Measurements from ENCODE around the gene OR1F1. TPM values are rescaled to one million over a fixed set of nuclear protein-coding genes. Genes with fewer than 3 reads are reported as not detected.

OR1F1 gene
- total and polyA plus RNA-seq, 9 of the 15 experiments (the other 6 are each of a cell fraction or from before 2014, with no cell fraction given) = 0.15 to 0.61 (median 0.35) TPM; not detected in 3

DNA sequence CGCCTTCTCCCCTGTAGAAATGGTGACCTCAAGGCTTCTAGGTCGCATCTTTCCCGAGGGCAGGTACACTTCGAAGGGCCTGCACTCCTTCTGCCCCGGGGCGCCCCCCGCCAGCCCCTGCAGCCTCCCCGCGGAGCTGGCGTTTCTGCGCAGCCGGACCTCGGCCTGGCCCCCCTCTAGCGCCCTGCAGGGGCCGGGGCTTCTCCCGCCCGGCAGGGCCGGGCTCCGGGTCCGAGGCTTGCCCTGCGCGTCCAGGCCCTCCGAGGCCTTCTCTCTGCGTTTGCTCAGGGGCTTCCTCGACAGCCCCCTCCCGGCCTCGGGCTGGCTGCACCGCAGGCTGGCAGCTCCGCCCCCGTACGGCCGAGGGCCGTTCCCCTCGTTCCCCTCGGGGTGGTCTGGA is 66.3 kb downstream of the OR1F1 start:
- CTCF ChIA-PET (ENCODE audit: low intra/inter-chr PET ratio) = no interaction called here
- BruUV-seq (replicated peaks) = no TSS peak
- in situ Hi-C loops (cut with MboI) (no loop called here), intact Hi-C loops (cut with micrococcal nuclease) (no loop called here)
- no peaks in the 10 kb centered on the region for H3K9me3 ChIP-seq (replicated peaks; ENCODE audit: control insufficient read depth, insufficient read depth, low read depth, low read length)
- no peak for ATAC-seq
- peaks cover 0 to 11% of the 10 kb centered on the region in 2 experiments; a peak in 2 of 5 replicates for H3K4me1 ChIP-seq (replicated peaks in 1 of 2; ENCODE audit: control insufficient read depth in 2 of 2, insufficient read depth in 2 of 2, low read length in 2 of 2)
- H3K9ac ChIP-seq (ENCODE audit: insufficient read depth in 1 of 2, low read depth in 2 of 2, low read length in 2 of 2) = no peak overlapping the region
- H3K27ac ChIP-seq (ENCODE audit: extremely low read depth, low read depth, low read length) = no peak overlapping the region
- H3K9me1 ChIP-seq (ENCODE audit: control insufficient read depth, insufficient read depth, low read length) = no peaks in the 10 kb centered on the region
- no peaks in the 10 kb centered on the region for H4K20me1 ChIP-seq (replicated peaks; ENCODE audit: control insufficient read depth, insufficient read depth, low read length)
- peaks cover 28 to 68% of the 10 kb centered on the region in 2 experiments for H3K27me3 ChIP-seq (ENCODE audit: control insufficient read depth in 2 of 2, insufficient read depth in 2 of 2, low read length in 2 of 2)
- FAIRE-seq = no peak
- no peak overlapping the region for H3K4me3 ChIP-seq
- no peaks in the 10 kb centered on the region for H3K79me2 ChIP-seq (ENCODE audit: control insufficient read depth, insufficient read depth, low read length)
- DNase-seq (ENCODE audit: extremely low read depth in 1 of 4, low spot score in 3 of 4) = no peak
- no peaks in the 10 kb centered on the region for H3K36me3 ChIP-seq (ENCODE audit: control insufficient read depth, insufficient read depth, low read length)
- no peak overlapping the region for H3K4me2 ChIP-seq (ENCODE audit: insufficient read depth, low read length)
- no peak overlapping the region for H2AFZ ChIP-seq (ENCODE audit: low read depth, low read length)
- TF ChIP-seq SRSF9 (IDR thresholded peaks at IDR 0.05; ENCODE audit: borderline replicate concordance, low read depth, low read length) (no peak), NEUROD1 (IDR thresholded peaks at IDR 0.05; ENCODE audit: borderline replicate concordance, low read depth, low read length, partially characterized antibody) (no peak)
- POLR2A ChIA-PET = interaction anchor here (0.6 to 2.1 kb wide), 2 partner anchors 9 to 109 kb away, joined by 3 to 12 read pairs; no protein-coding TSS in a partner anchor
- 24% methylated on average over 31 of the region's 35 CpGs for WGBS (ENCODE audit: insufficient coverage, low coverage, missing lambda C conversion rate)

Other genes with a start within 250 kb of the OR1F1 start
Only the 7 nearest of the 22 such genes appear.
- not detected in 2 replicates for gene ZSCAN10, start 88.9 kb upstream of the OR1F1 start, total RNA-seq (2014; rRNA removed)
- not detected in 2 replicates for gene ZSCAN10, start 88.9 kb upstream of the OR1F1 start, total RNA-seq (2014; rRNA removed; fragmentation: Illumina TruSeq; extraction: Trizol)
- gene ZSCAN10, start 88.9 kb upstream of the OR1F1 start, total RNA-seq (2015; rRNA removed; fragmentation: Illumina TruSeq; extraction: Trizol) = not detected in 2 replicates
- 0.16 and 0.22 TPM in 2 replicates for gene ZSCAN10, start 88.9 kb upstream of the OR1F1 start, total RNA-seq (2021)
- gene ZSCAN10, start 88.9 kb upstream of the OR1F1 start, polyA plus RNA-seq (2011; rRNA removed) = not detected in 2 replicates
- not detected in 2 replicates for gene ZSCAN10, start 88.9 kb upstream of the OR1F1 start, polyA plus RNA-seq (2014; fragmentation: Illumina TruSeq; extraction: Trizol)
- gene ZSCAN10, start 88.9 kb upstream of the OR1F1 start, polyA plus RNA-seq (2014; fragmentation: Nextera tagmentation; extraction: Ambion mirVana) = not detected
- gene ZSCAN10, start 88.9 kb upstream of the OR1F1 start, polyA plus RNA-seq (2014; rRNA removed) = not detected in 2 replicates
- 11.8 and 14.2 TPM in 2 replicates for gene ZNF205, start 75.6 kb upstream of the OR1F1 start, total RNA-seq (2014; rRNA removed)
- 1.9 and 2.4 TPM in 2 replicates for gene ZNF205, start 75.6 kb upstream of the OR1F1 start, total RNA-seq (2014; rRNA removed; fragmentation: Illumina TruSeq; extraction: Trizol)
- gene ZNF205, start 75.6 kb upstream of the OR1F1 start, total RNA-seq (2015; rRNA removed; fragmentation: Illumina TruSeq; extraction: Trizol) = 5.1 and 5.4 TPM in 2 replicates
- gene ZNF205, start 75.6 kb upstream of the OR1F1 start, total RNA-seq (2021) = 9.4 and 10.1 TPM in 2 replicates
- gene ZNF205, start 75.6 kb upstream of the OR1F1 start, polyA plus RNA-seq (2011; rRNA removed) = 3.6 and 4.7 TPM in 2 replicates
- gene ZNF205, start 75.6 kb upstream of the OR1F1 start, polyA plus RNA-seq (2014; fragmentation: Illumina TruSeq; extraction: Trizol) = 3.3 and 5.0 TPM in 2 replicates
- not detected for gene ZNF205, start 75.6 kb upstream of the OR1F1 start, polyA plus RNA-seq (2014; fragmentation: Nextera tagmentation; extraction: Ambion mirVana)
- 8.3 and 8.7 TPM in 2 replicates for gene ZNF205, start 75.6 kb upstream of the OR1F1 start, polyA plus RNA-seq (2014; rRNA removed)
- 2.7 and 3.2 TPM in 2 replicates for gene ZNF213, start 53.2 kb upstream of the OR1F1 start, total RNA-seq (2014; rRNA removed)
- 0.61 and 0.84 TPM in 2 replicates for gene ZNF213, start 53.2 kb upstream of the OR1F1 start, total RNA-seq (2014; rRNA removed; fragmentation: Illumina TruSeq; extraction: Trizol)
- 1.8 and 2.1 TPM in 2 replicates for gene ZNF213, start 53.2 kb upstream of the OR1F1 start, total RNA-seq (2015; rRNA removed; fragmentation: Illumina TruSeq; extraction: Trizol)
- 9.3 and 10.0 TPM in 2 replicates for gene ZNF213, start 53.2 kb upstream of the OR1F1 start, total RNA-seq (2021)
- 0.74 and 1.2 TPM in 2 replicates for gene ZNF213, start 53.2 kb upstream of the OR1F1 start, polyA plus RNA-seq (2011; rRNA removed)
- 1.8 and 5.0 TPM in 2 replicates for gene ZNF213, start 53.2 kb upstream of the OR1F1 start, polyA plus RNA-seq (2014; fragmentation: Illumina TruSeq; extraction: Trizol)
- under 1 TPM; 0.49 to 0.62 TPM for gene ZNF213, start 53.2 kb upstream of the OR1F1 start, polyA plus RNA-seq (2014; fragmentation: Nextera tagmentation; extraction: Ambion mirVana)
- gene ZNF213, start 53.2 kb upstream of the OR1F1 start, polyA plus RNA-seq (2014; rRNA removed) = 3.1 and 3.2 TPM in 2 replicates
- gene ZNF200, start 47.0 kb downstream of the OR1F1 start, total RNA-seq (2014; rRNA removed) = 11.2 and 11.8 TPM in 2 replicates
- gene ZNF200, start 47.0 kb downstream of the OR1F1 start, total RNA-seq (2014; rRNA removed; fragmentation: Illumina TruSeq; extraction: Trizol) = 11.6 and 15.1 TPM in 2 replicates
- 12.1 and 14.5 TPM in 2 replicates for gene ZNF200, start 47.0 kb downstream of the OR1F1 start, total RNA-seq (2015; rRNA removed; fragmentation: Illumina TruSeq; extraction: Trizol)
- gene ZNF200, start 47.0 kb downstream of the OR1F1 start, total RNA-seq (2021) = 9.6 and 11.5 TPM in 2 replicates
- 5.3 and 6.0 TPM in 2 replicates for gene ZNF200, start 47.0 kb downstream of the OR1F1 start, polyA plus RNA-seq (2011; rRNA removed)
- gene ZNF200, start 47.0 kb downstream of the OR1F1 start, polyA plus RNA-seq (2014; fragmentation: Illumina TruSeq; extraction: Trizol) = 9.2 and 11.0 TPM in 2 replicates
- gene ZNF200, start 47.0 kb downstream of the OR1F1 start, polyA plus RNA-seq (2014; fragmentation: Nextera tagmentation; extraction: Ambion mirVana) = 1 to 10 TPM; 4.8 to 6.6 TPM
- 8.4 and 9.8 TPM in 2 replicates for gene ZNF200, start 47.0 kb downstream of the OR1F1 start, polyA plus RNA-seq (2014; rRNA removed)
- gene MEFV, start 68.4 kb downstream of the OR1F1 start, total RNA-seq (2014; rRNA removed) = 0.14 TPM in 1 of 2 replicates, not detected in the other
- not detected in 2 replicates for gene MEFV, start 68.4 kb downstream of the OR1F1 start, total RNA-seq (2014; rRNA removed; fragmentation: Illumina TruSeq; extraction: Trizol)
- gene MEFV, start 68.4 kb downstream of the OR1F1 start, total RNA-seq (2015; rRNA removed; fragmentation: Illumina TruSeq; extraction: Trizol) = not detected in 2 replicates
- not detected in 2 replicates for gene MEFV, start 68.4 kb downstream of the OR1F1 start, total RNA-seq (2021)
- not detected in 2 replicates for gene MEFV, start 68.4 kb downstream of the OR1F1 start, polyA plus RNA-seq (2011; rRNA removed)
- not detected in 2 replicates for gene MEFV, start 68.4 kb downstream of the OR1F1 start, polyA plus RNA-seq (2014; fragmentation: Illumina TruSeq; extraction: Trizol)
- not detected for gene MEFV, start 68.4 kb downstream of the OR1F1 start, polyA plus RNA-seq (2014; fragmentation: Nextera tagmentation; extraction: Ambion mirVana)
- not detected in 2 replicates for gene MEFV, start 68.4 kb downstream of the OR1F1 start, polyA plus RNA-seq (2014; rRNA removed)
- gene ZNF263, start 95.3 kb downstream of the OR1F1 start, total RNA-seq (2014; rRNA removed) = 45.9 and 48.3 TPM in 2 replicates
- 31.8 and 33.5 TPM in 2 replicates for gene ZNF263, start 95.3 kb downstream of the OR1F1 start, total RNA-seq (2014; rRNA removed; fragmentation: Illumina TruSeq; extraction: Trizol)
- gene ZNF263, start 95.3 kb downstream of the OR1F1 start, total RNA-seq (2015; rRNA removed; fragmentation: Illumina TruSeq; extraction: Trizol) = 36.2 and 36.8 TPM in 2 replicates
- 26.3 and 30.6 TPM in 2 replicates for gene ZNF263, start 95.3 kb downstream of the OR1F1 start, total RNA-seq (2021)
- gene ZNF263, start 95.3 kb downstream of the OR1F1 start, polyA plus RNA-seq (2011; rRNA removed) = 8.6 and 11.0 TPM in 2 replicates
- gene ZNF263, start 95.3 kb downstream of the OR1F1 start, polyA plus RNA-seq (2014; fragmentation: Illumina TruSeq; extraction: Trizol) = 34.1 and 35.5 TPM in 2 replicates
- gene ZNF263, start 95.3 kb downstream of the OR1F1 start, polyA plus RNA-seq (2014; fragmentation: Nextera tagmentation; extraction: Ambion mirVana) = 1 to 10 TPM; 4.6 to 4.8 TPM
- gene ZNF263, start 95.3 kb downstream of the OR1F1 start, polyA plus RNA-seq (2014; rRNA removed) = 27.5 and 36.0 TPM in 2 replicates
- 4.9 and 5.8 TPM in 2 replicates for gene TIGD7, start 117.2 kb downstream of the OR1F1 start, total RNA-seq (2014; rRNA removed)
- 9.1 and 13.0 TPM in 2 replicates for gene TIGD7, start 117.2 kb downstream of the OR1F1 start, total RNA-seq (2014; rRNA removed; fragmentation: Illumina TruSeq; extraction: Trizol)
- gene TIGD7, start 117.2 kb downstream of the OR1F1 start, total RNA-seq (2015; rRNA removed; fragmentation: Illumina TruSeq; extraction: Trizol) = 5.4 and 6.7 TPM in 2 replicates
- gene TIGD7, start 117.2 kb downstream of the OR1F1 start, total RNA-seq (2021) = 5.2 and 6.2 TPM in 2 replicates
- 8.7 and 10.7 TPM in 2 replicates for gene TIGD7, start 117.2 kb downstream of the OR1F1 start, polyA plus RNA-seq (2011; rRNA removed)
- 9.0 and 9.4 TPM in 2 replicates for gene TIGD7, start 117.2 kb downstream of the OR1F1 start, polyA plus RNA-seq (2014; fragmentation: Illumina TruSeq; extraction: Trizol)
- gene TIGD7, start 117.2 kb downstream of the OR1F1 start, polyA plus RNA-seq (2014; fragmentation: Nextera tagmentation; extraction: Ambion mirVana) = 1 to 10 TPM in 1 of 2 experiments, under 1 TPM in 1; 0.84 to 2.0 TPM
- gene TIGD7, start 117.2 kb downstream of the OR1F1 start, polyA plus RNA-seq (2014; rRNA removed) = 8.0 and 8.9 TPM in 2 replicates